Mesenchymal stem cell (in vitro differentiated cells and primary cell): ENCODE results near the gene ERC2.
A peak's percentile ranks its signal among the peaks of the same experiment; 100 is the strongest.

Experiments used
- DNase-seq: peaks from one replicate; pipeline ENCODE4 v3.0.0-alpha.2; 2013
- H2AFZ ChIP-seq: one replicate; pipeline ENCODE4 v1.6.1; 2013; ENCODE audit warnings: low read depth, mild to moderate bottlenecking, control low read depth, inconsistent platforms, low read length, moderate library complexity
- H2AK5ac ChIP-seq: 2 replicates; pipeline ENCODE4 v1.6.1; 2013; ENCODE audit warnings: low read length, moderate library complexity, mild to moderate bottlenecking, inconsistent platforms; ENCODE audit not compliant: severe bottlenecking
- H2BK120ac ChIP-seq: one replicate; pipeline ENCODE4 v1.6.1; 2013; ENCODE audit warnings: low read depth, mild to moderate bottlenecking, inconsistent platforms, low read length, moderate library complexity
- H2BK12ac ChIP-seq, 2 experiments: one replicate each; pipeline ENCODE4 v1.6.1; 2013; ENCODE audit warnings: inconsistent platforms in 2 of 2, low read length in 2 of 2, mild to moderate bottlenecking in 2 of 2, moderate library complexity in 2 of 2, control low read depth in 1 of 2
- H2BK15ac ChIP-seq: one replicate; pipeline ENCODE4 v1.6.1; 2013; ENCODE audit warnings: mild to moderate bottlenecking, low read depth, inconsistent platforms; ENCODE audit not compliant: poor library complexity, severe bottlenecking
- H2BK5ac ChIP-seq: 2 replicates; pipeline ENCODE4 v1.6.1; 2013; ENCODE audit warnings: low read depth, mild to moderate bottlenecking, low read length, control low read depth, inconsistent platforms; ENCODE audit not compliant: poor library complexity, severe bottlenecking
- H3K14ac ChIP-seq, 2 experiments: one replicate each; pipeline ENCODE4 v1.6.1; 2013; ENCODE audit warnings: inconsistent platforms in 2 of 2, low read length in 2 of 2, control low read depth in 1 of 2, mild to moderate bottlenecking in 1 of 2, moderate library complexity in 1 of 2
- H3K18ac ChIP-seq, 2 experiments: one replicate each; pipeline ENCODE4 v1.6.1; 2013; ENCODE audit warnings: inconsistent platforms in 2 of 2, low read length in 2 of 2, control low read depth in 1 of 2, low read depth in 1 of 2, mild to moderate bottlenecking in 1 of 2
- H3K23ac ChIP-seq, 2 experiments: one replicate each; pipeline ENCODE4 v1.6.1; 2013; ENCODE audit warnings: inconsistent platforms in 2 of 2, low read length in 2 of 2, mild to moderate bottlenecking in 2 of 2, moderate library complexity in 2 of 2, control low read depth in 1 of 2
- H3K27ac ChIP-seq: 2 replicates; pipeline ENCODE4 v1.5.1; 2013; ENCODE audit warnings: mild to moderate bottlenecking, moderate library complexity, low read length, control low read depth, inconsistent platforms; ENCODE audit not compliant: poor library complexity, severe bottlenecking
- H3K27me3 ChIP-seq, 2 experiments: 2 replicates each; pipeline versions ENCODE4 v1.6.1 to v1.7.0; 2013; ENCODE audit warnings: low read length in 2 of 2, mild to moderate bottlenecking in 2 of 2, moderate library complexity in 2 of 2, control low read depth in 1 of 2, inconsistent platforms in 1 of 2; ENCODE audit not compliant: control insufficient read depth in 1 of 2, insufficient read depth in 1 of 2
- H3K36me3 ChIP-seq, 2 experiments: 2 replicates each; pipeline versions ENCODE4 v1.6.1 to v1.7.0; 2013; ENCODE audit warnings: low read length in 2 of 2, control low read depth in 1 of 2, inconsistent platforms in 1 of 2, low read depth in 1 of 2, mild to moderate bottlenecking in 1 of 2; ENCODE audit not compliant: insufficient read depth in 2 of 2, control insufficient read depth in 1 of 2
- H3K4ac ChIP-seq, 2 experiments: one replicate each; pipeline ENCODE4 v1.6.1; 2013; ENCODE audit warnings: inconsistent platforms in 2 of 2, low read length in 2 of 2, mild to moderate bottlenecking in 2 of 2, moderate library complexity in 2 of 2, control low read depth in 1 of 2, low read depth in 1 of 2
- H3K4me1 ChIP-seq: 2 replicates; pipeline ENCODE4 v1.6.1; 2013; ENCODE audit warnings: low read depth, low read length, control low read depth; ENCODE audit not compliant: control insufficient read depth, insufficient read depth
- H3K4me2 ChIP-seq: 2 replicates; pipeline ENCODE4 v1.6.1; 2013; ENCODE audit warnings: low read length, mild to moderate bottlenecking, inconsistent platforms; ENCODE audit not compliant: poor library complexity, severe bottlenecking
- H3K4me3 ChIP-seq, 2 experiments: 2 replicates each; pipeline versions ENCODE4 v1.5.1 to v1.7.0; 2013; ENCODE audit warnings: low read length in 2 of 2, mild to moderate bottlenecking in 2 of 2, control low read depth in 1 of 2, low read depth in 1 of 2; ENCODE audit not compliant: insufficient read depth in 1 of 2
- H3K79me1 ChIP-seq: replicated peaks from 2 replicates; pipeline ENCODE4 v1.6.1; 2013; ENCODE audit warnings: mild to moderate bottlenecking, control low read depth, low read length, inconsistent platforms; ENCODE audit not compliant: poor library complexity, severe bottlenecking
- H3K9ac ChIP-seq: 2 replicates; pipeline ENCODE4 v1.7.0; 2013; ENCODE audit warnings: mild to moderate bottlenecking, low read length, moderate library complexity
- H3K9me3 ChIP-seq: 2 replicates; pipeline ENCODE4 v1.7.0; 2013; ENCODE audit warnings: mild to moderate bottlenecking, low read length; ENCODE audit not compliant: control insufficient read depth
- H4K8ac ChIP-seq: one replicate; pipeline ENCODE4 v1.6.1; 2013; ENCODE audit warnings: inconsistent platforms, mild to moderate bottlenecking, low read length, moderate library complexity
- H4K91ac ChIP-seq: one replicate; pipeline ENCODE4 v1.6.1; 2013; ENCODE audit warnings: mild to moderate bottlenecking, low read length, inconsistent platforms
- WGBS: methylation state at CpG from one replicate; pipeline ENCODE4 v1.1.7; 2013; ENCODE audit warnings: mixed read lengths; 5-methylcytosine and 5-hydroxymethylcytosine counted together

The ERC2 gene

GRCh38 chr3:55893045-55893664 lies 575.1 kb downstream of the ERC2 start:
- Histone ChIP-seq H3K18ac (peak overlapping the region; percentile 11 to 44), H4K91ac (no peak overlapping the region), H3K23ac (no peak overlapping the region), H3K4ac (peak overlapping the region in 1 of 2 experiments; percentile 78), H3K27me3 (peaks cover 0 to 12% of the 10 kb centered on the region in 2 experiments), H2AK5ac (no peak overlapping the region), H2BK120ac (no peak overlapping the region), H4K8ac (no peak overlapping the region), H3K14ac (no peak overlapping the region), H3K9me3 (no peaks in the 10 kb centered on the region), H3K27ac (no peak overlapping the region), H3K4me3 (no peak overlapping the region), H2AFZ (no peak overlapping the region), H2BK12ac (peak overlapping the region; percentile 69 to 95), H3K9ac (no peak overlapping the region), H3K36me3 (no peaks in the 10 kb centered on the region), H3K4me2 (no peak overlapping the region), H3K79me1 (no peaks in the 10 kb centered on the region), H2BK15ac (no peak overlapping the region), H3K4me1 (peaks cover 1% of the 10 kb centered on the region), H2BK5ac (no peak overlapping the region)
- DNase-seq = peak; percentile 51
- WGBS = 39% methylated on average over 4 of the region's 4 CpGs

- Histone ChIP-seq H3K27me3 (peaks cover 0 to 7% of the 10 kb centered on the region in 2 experiments), H3K23ac (no peak overlapping the region), H3K79me1 (no peaks in the 10 kb centered on the region), H2AFZ (no peak overlapping the region), H4K8ac (peak overlapping the region; percentile 22), H3K4me2 (no peak overlapping the region), H3K4me1 (peaks cover 1% of the 10 kb centered on the region), H3K9ac (no peak overlapping the region), H2AK5ac (no peak overlapping the region), H2BK15ac (no peak overlapping the region), H3K36me3 (no peaks in the 10 kb centered on the region), H3K14ac (no peak overlapping the region), H4K91ac (no peak overlapping the region), H3K4ac (peak overlapping the region; percentile 31 to 71), H3K18ac (peak overlapping the region; percentile 73 to 77), H3K4me3 (no peak overlapping the region), H3K9me3 (no peaks in the 10 kb centered on the region), H2BK120ac (peak overlapping the region; percentile 75), H2BK5ac (no peak overlapping the region), H3K27ac (no peak overlapping the region), H2BK12ac (peak overlapping the region; percentile 19 to 43)
- WGBS = 75% methylated on average over 2 of the region's 2 CpGs
- peak; percentile 53 for DNase-seq
These were observed 577.2 kb downstream of the ERC2 start for GRCh38 chr3:55891106-55891505.

GRCh38 chr3:55888282-55888885 lies 579.9 kb downstream of the ERC2 start:
- Histone ChIP-seq H3K4me1 (peaks cover 1% of the 10 kb centered on the region), H2AFZ (no peak overlapping the region), H2BK5ac (no peak overlapping the region), H3K4me2 (no peak overlapping the region), H3K14ac (no peak overlapping the region), H2BK120ac (no peak overlapping the region), H3K27ac (no peak overlapping the region), H3K23ac (no peak overlapping the region), H3K27me3 (no peaks in the 10 kb centered on the region), H3K79me1 (no peaks in the 10 kb centered on the region), H2AK5ac (no peak overlapping the region), H3K36me3 (no peaks in the 10 kb centered on the region), H3K18ac (peak overlapping the region; percentile 38 to 86), H3K4me3 (no peak overlapping the region), H2BK12ac (peak overlapping the region; percentile 79 to 91), H4K8ac (peak overlapping the region; percentile 73), H2BK15ac (no peak overlapping the region), H4K91ac (no peak overlapping the region), H3K9me3 (no peaks in the 10 kb centered on the region), H3K9ac (no peak overlapping the region), H3K4ac (no peak overlapping the region)
- no peak for DNase-seq
- 93% methylated on average over 7 of the region's 7 CpGs for WGBS

GRCh38 chr3:55885721-55886120 lies 582.5 kb downstream of the ERC2 start:
- Histone ChIP-seq H3K27ac (no peak overlapping the region), H3K27me3 (no peaks in the 10 kb centered on the region), H2AK5ac (no peak overlapping the region), H2AFZ (no peak overlapping the region), H2BK5ac (no peak overlapping the region), H3K9ac (no peak overlapping the region), H3K36me3 (no peaks in the 10 kb centered on the region), H2BK15ac (no peak overlapping the region), H4K8ac (no peak overlapping the region), H4K91ac (no peak overlapping the region), H3K4me1 (no peaks in the 10 kb centered on the region), H3K23ac (no peak overlapping the region), H3K18ac (no peak overlapping the region), H3K4ac (no peak overlapping the region), H3K79me1 (no peaks in the 10 kb centered on the region), H3K14ac (no peak overlapping the region), H2BK120ac (no peak overlapping the region), H3K4me2 (no peak overlapping the region), H2BK12ac (peak overlapping the region in 1 of 2 experiments; percentile 15), H3K9me3 (no peaks in the 10 kb centered on the region), H3K4me3 (no peak overlapping the region)
- WGBS = no CpG with 5 or more reads among the region's 1 CpG
- DNase-seq = peak; percentile 84
